GM19438 (cell line): ENCODE data around the gene KLHL42.
"Not testable (repeated sequence)": the region's sequence is repeated elsewhere in the genome, so short reads cannot be mapped to it uniquely, and the experiment has no call there.

Source experiments
- ATAC-seq: cut with Tn5 transposase; IDR thresholded peaks from one replicate; pipeline ENCODE4 v1.9.1; 2021; ENCODE audit warnings: low read depth; ENCODE audit not compliant: unreplicated experiment

KLHL42 gene

GRCh38 chr12:27779920-27780611 is at the start of gene KLHL42, which contains the start of gene MANSC4:
Gene KLHL42 (plus strand): TSS chr12:27780233. CDS start chr12:27780331, 98 bp downstream.
Gene MANSC4 (minus strand): TSS chr12:27780236. CDS start chr12:27771276, 8,960 bp downstream.
- ATAC-seq, result peak; percentile 80

GRCh38 chr12:27732281-27732680 is 47.8 kb upstream of the KLHL42 start:
- no peak for ATAC-seq

- peak; percentile 70 for ATAC-seq
Observed at GRCh38 chr12:27733052-27733656, 46.9 kb upstream of the KLHL42 start.

- ATAC-seq, result no peak
Observed at GRCh38 chr12:27733791-27734190, 46.2 kb upstream of the KLHL42 start.

- ATAC-seq, result not testable (repeated sequence)
Observed at GRCh38 chr12:27734321-27734720, 45.7 kb upstream of the KLHL42 start.

GRCh38 chr12:27743601-27744000 is 36.4 kb upstream of the KLHL42 start:
- ATAC-seq, result no peak

- not testable (repeated sequence) for ATAC-seq
Observed at GRCh38 chr12:27745734-27746133, 34.3 kb upstream of the KLHL42 start.

- no peak for ATAC-seq
Observed at GRCh38 chr12:27747111-27747820, 32.8 kb upstream of the KLHL42 start.

GRCh38 chr12:27751386-27752047 is 28.5 kb upstream of the KLHL42 start:
- no peak for ATAC-seq

GRCh38 chr12:27754795-27755194 is 25.2 kb upstream of the KLHL42 start:
- no peak for ATAC-seq

- no peak for ATAC-seq
Observed at GRCh38 chr12:27756670-27757195, 23.3 kb upstream of the KLHL42 start.

- no peak for ATAC-seq
Observed at GRCh38 chr12:27762757-27763156, 17.3 kb upstream of the KLHL42 start.

- ATAC-seq, result no peak
Observed at GRCh38 chr12:27766587-27766986, 13.4 kb upstream of the KLHL42 start.

- no peak for ATAC-seq
Observed at GRCh38 chr12:27769142-27769673, 10.8 kb upstream of the KLHL42 start.

GRCh38 chr12:27771481-27772327 is 8.3 kb upstream of the KLHL42 start:
- no peak for ATAC-seq

- no peak for ATAC-seq
Observed at GRCh38 chr12:27772328-27773049, 7.5 kb upstream of the KLHL42 start.

GRCh38 chr12:27777141-27777540 is 2.9 kb upstream of the KLHL42 start:
- no peak for ATAC-seq

- ATAC-seq, result no peak
Observed at GRCh38 chr12:27778206-27778605, 1.8 kb upstream of the KLHL42 start.

- ATAC-seq, result no peak
Observed at GRCh38 chr12:27779416-27779919, 565 bp upstream of the KLHL42 start.
